ENCODE data around the gene GPR18. TPM values are rescaled to one million over a fixed set of nuclear protein-coding genes. Genes with fewer than 3 reads are reported as not detected.
"Not testable (repeated sequence)": the region's sequence is repeated elsewhere in the genome, so short reads cannot be mapped to it uniquely, and the experiment has no call there.

GPR18 gene
- total RNA-seq, 1 donor from 2014 or later, result not detected

DNA sequence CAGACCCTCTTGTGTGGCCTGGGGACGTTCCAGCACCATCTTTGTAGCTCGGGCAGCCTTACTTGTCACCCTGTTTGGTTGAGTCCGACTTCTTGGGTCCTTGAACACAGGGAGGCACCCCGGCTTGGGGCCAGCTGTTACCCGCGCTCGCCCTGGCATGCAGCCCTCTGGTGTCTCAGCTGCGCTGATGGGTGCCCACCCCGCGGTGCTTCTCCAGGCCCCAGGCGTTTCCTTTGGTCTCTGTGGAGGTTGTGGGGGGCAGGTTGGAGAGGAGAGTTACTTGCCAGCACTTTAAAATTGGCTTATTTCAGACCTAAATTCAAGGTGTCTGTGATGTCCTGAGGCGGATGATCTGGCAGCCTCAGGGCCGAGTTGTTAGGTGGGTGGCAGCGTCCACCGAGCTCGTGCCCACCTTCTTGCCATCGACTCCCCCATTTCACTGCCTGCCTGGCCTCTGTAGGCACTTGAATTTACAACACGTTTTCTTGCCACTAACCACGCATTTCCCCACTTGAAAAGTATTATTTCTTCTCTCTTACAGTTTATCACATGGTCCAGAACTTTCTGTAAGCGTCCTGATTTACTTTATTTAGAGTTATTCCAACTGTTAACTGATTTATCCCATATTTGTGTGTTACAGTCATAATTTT lies 40.6 kb downstream of the GPR18 start:
- no peak for DNase-seq (ENCODE audit: low spot score)
- Mint-ChIP-seq H3K27ac (ENCODE audit: unreplicated experiment) (peak overlapping the region; percentile 51), H3K27me3 (ENCODE audit: low read depth) (no peaks in the 10 kb centered on the region), H3K4me3 (ENCODE audit: unreplicated experiment) (no peak overlapping the region), H3K36me3 (ENCODE audit: low read depth) (peaks cover 7% of the 10 kb centered on the region), H3K4me1 (ENCODE audit: low read depth) (peaks cover 17% of the 10 kb centered on the region), H3K9me3 (ENCODE audit: low read depth) (no peaks in the 10 kb centered on the region)
- TF ChIP-seq, protein P1, sequence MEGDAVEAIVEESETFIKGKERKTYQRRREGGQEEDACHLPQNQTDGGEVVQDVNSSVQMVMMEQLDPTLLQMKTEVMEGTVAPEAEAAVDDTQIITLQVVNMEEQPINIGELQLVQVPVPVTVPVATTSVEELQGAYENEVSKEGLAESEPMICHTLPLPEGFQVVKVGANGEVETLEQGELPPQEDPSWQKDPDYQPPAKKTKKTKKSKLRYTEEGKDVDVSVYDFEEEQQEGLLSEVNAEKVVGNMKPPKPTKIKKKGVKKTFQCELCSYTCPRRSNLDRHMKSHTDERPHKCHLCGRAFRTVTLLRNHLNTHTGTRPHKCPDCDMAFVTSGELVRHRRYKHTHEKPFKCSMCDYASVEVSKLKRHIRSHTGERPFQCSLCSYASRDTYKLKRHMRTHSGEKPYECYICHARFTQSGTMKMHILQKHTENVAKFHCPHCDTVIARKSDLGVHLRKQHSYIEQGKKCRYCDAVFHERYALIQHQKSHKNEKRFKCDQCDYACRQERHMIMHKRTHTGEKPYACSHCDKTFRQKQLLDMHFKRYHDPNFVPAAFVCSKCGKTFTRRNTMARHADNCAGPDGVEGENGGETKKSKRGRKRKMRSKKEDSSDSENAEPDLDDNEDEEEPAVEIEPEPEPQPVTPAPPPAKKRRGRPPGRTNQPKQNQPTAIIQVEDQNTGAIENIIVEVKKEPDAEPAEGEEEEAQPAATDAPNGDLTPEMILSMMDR (IDR thresholded peaks at IDR 0.05), result no peak

DNA sequence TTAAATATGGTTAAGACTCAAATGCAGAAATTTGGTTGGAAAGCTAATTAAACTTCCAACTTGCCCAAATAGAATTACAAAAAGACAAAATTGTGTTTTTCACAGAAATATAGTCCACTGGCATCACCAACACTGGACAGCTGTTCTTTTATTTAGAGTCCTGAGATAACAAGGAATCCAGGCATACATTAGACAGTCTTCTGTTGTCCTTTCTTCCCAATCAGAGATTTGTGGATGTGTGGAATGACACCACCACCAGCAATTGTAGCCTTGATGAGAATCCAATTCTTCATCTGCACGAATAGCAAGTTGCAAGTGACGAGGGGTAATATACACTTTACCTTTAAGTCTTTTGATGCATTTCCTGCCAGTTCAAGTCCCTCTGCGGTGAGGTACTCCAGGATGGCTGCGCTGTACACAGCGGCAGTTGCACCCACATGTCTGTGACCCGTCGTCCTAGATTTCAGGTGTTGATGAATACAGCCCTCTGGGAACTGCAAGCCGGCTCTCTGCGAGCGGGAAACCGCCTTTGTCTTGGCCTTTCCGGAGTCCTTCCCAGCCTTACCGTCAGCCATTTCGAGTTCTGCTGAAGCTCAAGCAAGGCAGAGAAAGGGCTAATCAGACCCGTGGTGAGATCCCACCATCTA lies 42.9 kb downstream of the GPR18 start:
- Mint-ChIP-seq H3K36me3 (ENCODE audit: low read depth) (peaks cover 3% of the 10 kb centered on the region), H3K4me3 (ENCODE audit: unreplicated experiment) (no peak overlapping the region), H3K27ac (ENCODE audit: unreplicated experiment) (no peak overlapping the region), H3K27me3 (ENCODE audit: low read depth) (no peaks in the 10 kb centered on the region), H3K4me1 (ENCODE audit: low read depth) (peaks cover 14% of the 10 kb centered on the region), H3K9me3 (ENCODE audit: low read depth) (no peaks in the 10 kb centered on the region)
- DNase-seq (ENCODE audit: low spot score), result no peak
- TF ChIP-seq, protein P1 (IDR thresholded peaks at IDR 0.05), result no peak

DNA sequence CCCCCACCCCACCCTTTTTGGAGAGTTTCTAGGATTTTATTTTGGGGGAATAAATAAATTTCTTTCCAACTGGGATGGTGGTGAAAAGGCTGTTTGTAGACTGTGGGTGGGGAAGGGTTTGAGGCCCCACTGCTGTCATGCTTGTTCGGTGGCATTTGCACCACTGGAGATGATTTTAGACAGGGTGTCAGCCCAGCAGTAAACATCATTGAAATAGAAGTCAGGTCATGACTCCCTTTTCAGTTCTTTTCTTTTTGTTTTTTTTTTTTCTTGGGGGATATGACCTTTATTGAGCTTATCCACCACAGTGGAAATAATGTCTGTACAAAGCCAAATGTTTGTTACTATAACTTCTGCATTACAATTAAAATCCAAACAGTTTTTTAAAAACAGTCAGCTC lies 43.4 kb downstream of the GPR18 start:
- Mint-ChIP-seq H3K4me3 (ENCODE audit: unreplicated experiment) (no peak overlapping the region), H3K9me3 (ENCODE audit: low read depth) (no peaks in the 10 kb centered on the region), H3K27me3 (ENCODE audit: low read depth) (no peaks in the 10 kb centered on the region), H3K36me3 (ENCODE audit: low read depth) (peaks cover 3% of the 10 kb centered on the region), H3K4me1 (ENCODE audit: low read depth) (peaks cover 14% of the 10 kb centered on the region), H3K27ac (ENCODE audit: unreplicated experiment) (no peak overlapping the region)
- DNase-seq (ENCODE audit: low spot score), result no peak
- TF ChIP-seq, protein P1 (IDR thresholded peaks at IDR 0.05), result no peak

DNA sequence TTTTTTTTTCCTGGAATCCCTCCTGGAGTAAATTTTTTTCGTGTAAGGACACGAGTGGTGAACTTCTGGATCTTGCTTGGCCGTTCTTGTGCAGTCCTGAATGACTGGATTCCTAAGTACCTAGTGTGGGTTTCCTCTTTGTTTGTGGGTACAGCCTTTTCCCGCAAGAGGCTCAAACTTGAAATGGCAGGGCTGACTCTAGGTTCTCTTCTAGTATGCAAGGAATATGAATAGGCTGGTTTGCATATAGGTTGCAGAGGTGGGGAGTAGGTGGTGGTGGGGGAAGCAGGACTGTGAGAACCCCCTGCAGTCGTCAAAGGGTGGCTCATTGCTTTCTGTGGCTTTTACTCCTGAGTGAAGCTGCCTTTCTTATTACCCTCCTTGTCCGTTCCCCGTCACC lies 43.9 kb downstream of the GPR18 start:
- no peaks in the 10 kb centered on the region for H3K27me3 Mint-ChIP-seq (ENCODE audit: low read depth)
- TF ChIP-seq, protein P1 (IDR thresholded peaks at IDR 0.05), result no peak
- H3K9me3 Mint-ChIP-seq (ENCODE audit: low read depth), result no peaks in the 10 kb centered on the region
- DNase-seq (ENCODE audit: low spot score), result no peak
- no peak overlapping the region for H3K27ac Mint-ChIP-seq (ENCODE audit: unreplicated experiment)
- peaks cover 3% of the 10 kb centered on the region for H3K36me3 Mint-ChIP-seq (ENCODE audit: low read depth)
- H3K4me1 Mint-ChIP-seq (ENCODE audit: low read depth), result peaks cover 14% of the 10 kb centered on the region
- no peak overlapping the region for H3K4me3 Mint-ChIP-seq (ENCODE audit: unreplicated experiment)

DNA sequence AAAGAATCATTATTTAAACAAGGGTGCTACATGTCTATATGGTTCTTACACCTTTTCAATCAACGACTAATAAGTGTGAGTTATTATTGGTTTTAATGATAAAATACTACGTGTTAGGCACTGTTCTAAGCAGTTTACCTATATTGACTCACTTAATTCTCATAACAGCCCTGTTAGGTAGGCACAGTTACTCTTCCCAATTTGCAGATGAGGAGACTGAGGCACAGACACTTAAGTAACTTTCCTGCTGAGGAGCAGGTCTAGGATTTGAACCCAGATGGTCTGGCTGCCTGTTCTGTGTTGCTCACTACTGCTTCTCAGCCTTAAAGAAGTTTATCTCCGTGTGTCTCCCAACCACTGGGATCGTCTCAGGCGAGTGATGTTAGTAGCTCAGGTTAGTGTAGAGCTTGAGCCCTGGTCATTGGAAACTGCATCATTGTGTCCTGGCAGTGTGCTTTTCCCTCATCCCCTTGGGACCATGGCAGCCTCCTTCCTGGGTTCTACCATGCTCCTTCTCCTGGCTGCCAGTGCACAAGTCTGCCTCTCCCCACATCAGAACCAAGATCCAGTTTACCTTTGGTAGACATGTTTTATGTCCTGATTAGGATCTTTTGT lies 46.7 kb downstream of the GPR18 start:
- Mint-ChIP-seq H3K36me3 (ENCODE audit: low read depth) (peaks cover 3% of the 10 kb centered on the region), H3K9me3 (ENCODE audit: low read depth) (no peaks in the 10 kb centered on the region), H3K27ac (ENCODE audit: unreplicated experiment) (no peak overlapping the region), H3K4me1 (ENCODE audit: low read depth) (no peaks in the 10 kb centered on the region), H3K27me3 (ENCODE audit: low read depth) (no peaks in the 10 kb centered on the region), H3K4me3 (ENCODE audit: unreplicated experiment) (no peak overlapping the region)
- DNase-seq (ENCODE audit: low spot score), result no peak
- TF ChIP-seq, protein P1 (IDR thresholded peaks at IDR 0.05), result no peak

DNA sequence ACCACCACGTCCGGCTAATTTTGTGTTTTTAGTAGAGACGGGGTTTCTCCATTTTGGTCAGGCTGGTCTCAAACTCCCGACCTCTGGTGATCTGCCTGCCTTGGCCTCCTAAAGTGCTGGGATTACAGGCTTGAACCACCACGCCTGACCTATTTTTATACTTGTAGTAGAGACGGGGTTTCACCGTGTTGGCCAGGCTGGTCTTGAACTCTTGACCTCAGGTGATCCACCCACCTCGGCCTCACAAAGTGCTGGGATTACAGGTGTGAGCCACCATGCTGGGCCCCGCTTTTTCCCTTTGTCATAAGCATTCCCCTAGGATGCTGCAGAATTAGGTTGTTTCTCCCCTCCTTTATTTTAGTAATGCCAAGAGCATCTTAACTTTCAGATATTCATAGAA lies 47.6 kb downstream of the GPR18 start:
- H3K27me3 Mint-ChIP-seq (ENCODE audit: low read depth); H3K36me3 Mint-ChIP-seq (ENCODE audit: low read depth); H3K4me1 Mint-ChIP-seq (ENCODE audit: low read depth); H3K27ac Mint-ChIP-seq (ENCODE audit: unreplicated experiment); H3K4me3 Mint-ChIP-seq (ENCODE audit: unreplicated experiment); DNase-seq (ENCODE audit: low spot score); H3K9me3 Mint-ChIP-seq (ENCODE audit: low read depth): not testable (repeated sequence)
